ENCODE measurements around the gene EDIL3. TPM values are rescaled to one million over a fixed set of nuclear protein-coding genes. Genes with fewer than 3 reads are reported as not detected.

Gene EDIL3
- total RNA-seq, 4 donors from 2014 or later: 9.6 to 16.0 (median 11.1) TPM

DNA sequence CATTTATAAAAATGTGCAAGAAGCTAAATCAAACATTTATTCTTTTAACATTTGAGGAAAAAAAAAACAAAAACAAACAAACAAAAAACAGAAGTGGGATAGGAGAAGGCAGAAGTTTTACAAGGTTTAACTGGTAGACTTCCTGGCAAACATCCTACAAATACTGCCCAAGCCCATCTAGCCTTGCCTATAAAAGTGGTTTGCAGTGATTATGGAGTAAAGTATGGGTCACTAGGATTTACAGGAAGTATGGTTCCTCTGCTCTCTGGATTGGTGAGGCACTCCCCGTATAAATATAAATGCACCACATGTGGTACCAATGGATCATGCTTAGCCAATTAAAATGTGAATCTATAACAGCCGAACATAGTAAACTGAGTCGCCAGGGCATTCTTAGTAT lies 291.9 kb downstream of the EDIL3 start:
- TF ChIP-seq CTCF (IDR thresholded peaks at IDR 0.05; ENCODE audit: low read depth): no peak

DNA sequence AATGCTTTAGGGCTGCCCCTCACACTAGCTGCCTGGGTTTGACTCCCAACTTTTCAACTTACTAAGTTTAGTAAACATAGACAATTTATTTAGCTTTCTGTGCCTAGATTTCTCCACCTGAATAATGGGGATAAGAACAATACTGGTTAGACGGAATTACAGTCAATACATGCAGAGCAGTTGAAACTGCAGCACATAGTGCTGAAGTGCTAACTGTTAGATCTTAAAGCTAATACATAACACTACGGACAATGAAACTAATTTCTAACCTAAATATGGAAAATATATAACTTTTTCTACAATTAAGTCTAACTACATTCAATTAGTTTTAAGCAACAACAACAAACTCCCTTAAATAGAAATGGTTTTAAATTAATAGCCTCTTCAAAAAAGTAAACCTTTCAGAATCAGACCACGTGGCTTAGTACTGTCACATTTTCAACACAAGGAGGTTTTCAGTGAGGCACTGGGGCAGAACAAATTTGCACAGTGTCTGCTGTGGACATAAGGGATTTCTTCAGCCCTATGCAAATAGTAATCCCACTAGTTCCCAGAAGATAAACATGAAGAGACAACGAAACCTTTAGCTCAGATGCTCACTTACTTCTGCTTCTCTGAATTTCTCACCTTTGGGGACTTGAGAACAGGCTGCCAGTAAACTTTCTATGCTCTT lies 293.4 kb downstream of the EDIL3 start:
- no peak for TF ChIP-seq CTCF (IDR thresholded peaks at IDR 0.05; ENCODE audit: low read depth)

- no peak for TF ChIP-seq CTCF (IDR thresholded peaks at IDR 0.05; ENCODE audit: low read depth)
These were observed 295.7 kb downstream of the EDIL3 start for GRCh38 chr5:84088996-84089395.

DNA sequence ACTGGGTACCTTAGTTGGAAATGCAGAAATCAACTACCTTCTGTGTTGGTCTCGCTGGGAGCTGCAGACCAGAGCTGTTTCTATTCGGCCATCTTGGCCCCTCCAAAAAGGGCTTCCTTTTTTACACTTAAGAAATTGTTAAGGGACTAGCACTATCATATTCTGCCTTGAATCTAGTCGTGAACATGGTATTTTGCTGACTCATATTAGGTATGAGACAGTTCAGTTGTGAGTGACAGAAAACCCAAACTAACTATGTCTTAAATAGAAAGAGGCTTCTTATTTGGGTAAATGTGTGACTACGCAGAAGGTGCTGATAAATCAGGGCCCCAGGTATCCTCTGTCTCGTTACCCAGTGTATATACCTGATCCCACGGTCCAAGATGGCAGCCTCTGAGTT lies 298.2 kb downstream of the EDIL3 start:
- TF ChIP-seq CTCF (IDR thresholded peaks at IDR 0.05; ENCODE audit: low read depth): no peak

DNA sequence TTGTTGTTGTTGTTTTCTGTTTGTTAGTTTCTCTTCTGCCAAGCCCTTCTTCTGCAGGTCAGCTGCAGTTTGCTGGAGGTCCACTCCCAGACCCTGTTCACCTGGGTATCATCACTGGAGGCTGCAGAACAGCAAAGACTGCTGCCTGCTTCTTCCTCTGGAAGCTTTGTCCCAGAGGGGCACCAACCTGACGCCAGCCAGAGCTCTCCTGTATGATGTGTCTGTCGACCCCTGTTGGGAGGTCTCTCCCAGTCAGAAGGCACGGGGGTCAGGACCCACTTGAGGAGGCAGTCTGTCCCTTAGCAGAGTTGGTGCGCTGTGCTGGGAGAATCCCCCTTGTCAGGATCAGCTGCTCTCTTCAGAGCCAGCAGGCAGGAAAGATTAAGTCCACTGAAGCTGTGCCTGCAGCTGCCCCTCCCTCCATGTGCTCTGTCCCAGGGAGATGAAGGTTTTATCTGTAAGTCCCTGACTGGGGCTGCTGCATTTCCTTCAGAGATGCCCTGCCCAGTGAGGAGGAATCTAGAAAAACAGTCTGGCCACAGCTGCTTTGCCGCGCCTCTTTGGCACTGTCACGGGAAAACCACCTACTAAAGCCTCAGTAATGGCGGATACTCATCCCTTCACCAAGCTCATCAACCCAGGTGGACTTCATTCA lies 299.2 kb downstream of the EDIL3 start:
- TF ChIP-seq CTCF (IDR thresholded peaks at IDR 0.05; ENCODE audit: low read depth): no peak

- no peak for TF ChIP-seq CTCF (IDR thresholded peaks at IDR 0.05; ENCODE audit: low read depth)
These were observed 303.8 kb downstream of the EDIL3 start for GRCh38 chr5:84080908-84081307.

DNA sequence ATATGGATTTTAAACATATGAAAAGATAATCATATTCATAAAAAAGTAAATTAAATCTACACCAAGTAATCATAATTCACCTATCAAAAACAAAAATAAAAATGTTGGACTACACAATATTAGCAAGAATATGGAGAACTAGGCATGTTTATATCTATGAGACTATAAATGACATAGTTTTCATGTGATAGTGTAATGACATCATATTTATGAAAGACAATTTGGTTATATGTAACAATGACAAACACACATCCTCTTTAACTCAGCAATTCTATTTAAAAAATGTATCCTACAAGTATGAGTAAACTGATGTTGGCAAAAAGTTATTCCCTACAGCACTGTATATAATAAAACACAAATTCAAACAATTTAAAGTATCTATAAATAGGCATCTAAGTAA lies 312.3 kb downstream of the EDIL3 start:
- TF ChIP-seq CTCF (IDR thresholded peaks at IDR 0.05; ENCODE audit: low read depth): no peak

Data from subcutaneous adipose tissue (tissue), 4 donors.